HepG2 (cell line): ENCODE data around the gene ARMC5. TPM values are rescaled to one million over a fixed set of nuclear protein-coding genes. Genes with fewer than 3 reads are reported as not detected.

ENCODE experiments used
- CERS6 ChIP-seq: sonication (generic); formaldehyde crosslinking; IDR thresholded peaks from 2 replicates; pipeline ENCODE4 v1.5.0; 2020; ENCODE audit warnings: missing genetic modification reagents
- CSRNP2 ChIP-seq: sonication (generic); formaldehyde crosslinking; conservative IDR thresholded peaks from 2 replicates; pipeline ENCODE4 v1.8.0; 2022; ENCODE audit warnings: low read depth, missing genetic modification reagents
- GABPA ChIP-seq, 2 experiments: IDR thresholded peaks; 2 replicates each; pipeline ENCODE4 v1.6.1; 2011 to 2016; ENCODE audit warnings: low read depth in 2 of 2, low read length in 1 of 2, missing biosample characterization in 1 of 2, missing genetic modification characterization in 1 of 2
- HMG20A ChIP-seq: IDR thresholded peaks from 2 replicates; pipeline ENCODE4 v1.6.1; 2016; ENCODE audit warnings: borderline replicate concordance
- KAT8 ChIP-seq: IDR thresholded peaks from 2 replicates; pipeline ENCODE4 v1.6.1; 2016; ENCODE audit warnings: missing genetic modification reagents, missing compliant biosample characterization
- NR2F6 ChIP-seq, 2 experiments: IDR thresholded peaks; 2 replicates each; pipeline ENCODE4 v1.6.1; 2016; ENCODE audit warnings: antibody characterized with exemption in 1 of 2, mild to moderate bottlenecking in 1 of 2
- PAXIP1 ChIP-seq: sonication (generic); formaldehyde crosslinking; conservative IDR thresholded peaks from 2 replicates; pipeline ENCODE4 v1.4.0; 2020; ENCODE audit warnings: mild to moderate bottlenecking, missing genetic modification reagents, moderate library complexity
- PLRG1 ChIP-seq: fragments of 450-650 bp; conservative IDR thresholded peaks from 2 replicates; pipeline ENCODE4 v1.6.1; 2016
- RBFOX2 ChIP-seq: fragments of 200-400 bp; formaldehyde crosslinking; IDR thresholded peaks from 2 replicates; pipeline ENCODE4 v1.6.1; 2017; ENCODE audit warnings: low read depth, mild to moderate bottlenecking, low read length
- SMC3 ChIP-seq: IDR thresholded peaks from 2 replicates; pipeline ENCODE4 v1.6.1; 2011; ENCODE audit warnings: low read length, improper control_type of control experiment
- SOX13 ChIP-seq, 3 experiments: fragments of 450-650 bp in 1 of 3; sonication (generic) in 1 of 3; formaldehyde crosslinking in 1 of 3; IDR thresholded peaks in 2 of 3; conservative IDR thresholded peaks in 1 of 3; 2 replicates each; pipeline versions ENCODE4 v1.5.0 to v1.6.1; 2016 to 2020; ENCODE audit warnings: antibody characterized with exemption in 1 of 3, mild to moderate bottlenecking in 1 of 3, missing compliant biosample characterization in 1 of 3, missing genetic modification reagents in 1 of 3, moderate library complexity in 1 of 3
- ZBTB4 ChIP-seq: sonication (generic); formaldehyde crosslinking; IDR thresholded peaks from 2 replicates; pipeline ENCODE4 v1.4.0; 2020; ENCODE audit warnings: missing genetic modification reagents, mild to moderate bottlenecking, borderline replicate concordance
- ZNF232 ChIP-seq: sonication (generic); formaldehyde crosslinking; IDR thresholded peaks from 2 replicates; pipeline ENCODE4 v1.4.0; 2020; ENCODE audit warnings: missing genetic modification reagents, borderline replicate concordance
- ZNF362 ChIP-seq: sonication (generic); formaldehyde crosslinking; IDR thresholded peaks from 2 replicates; pipeline ENCODE4 v1.4.0; 2020; ENCODE audit warnings: missing genetic modification reagents, mild to moderate bottlenecking, borderline replicate concordance
- ZNF564 ChIP-seq: sonication (generic); formaldehyde crosslinking; IDR thresholded peaks from 2 replicates; pipeline ENCODE4 v1.8.1; 2023; ENCODE audit warnings: mild to moderate bottlenecking, missing genetic modification reagents
- ZNF644 ChIP-seq: IDR thresholded peaks from 2 replicates; pipeline ENCODE4 v1.6.1; 2016; ENCODE audit warnings: low read depth
- polyA plus RNA-seq, 8 experiments: library from polyadenylated mRNA; depleted of rRNA in 3 of 8; stranded (reverse) in 7 of 8; unstranded in 1 of 8; fragments of >200 nt; fragmentation: Illumina TruSeq in 4 of 8; extraction: Trizol in 4 of 8; gene quantifications; 2 replicates each; pipeline versions ENCODE4 v1.2.1 to v1.2.3, GENCODE V29; 2011 to 2016; ENCODE audit warnings: low read depth in 4 of 8, missing spikeins in 1 of 8, mixed read lengths in 1 of 8; ENCODE audit not compliant: insufficient read depth in 1 of 8
- total RNA-seq, 5 experiments: library from RNA; depleted of rRNA; stranded (reverse); fragments of >200 nt; fragmentation: Illumina TruSeq; extraction: Trizol; gene quantifications; 2 replicates each; pipeline ENCODE4 v1.2.3, GENCODE V29; 2016; ENCODE audit warnings: low read depth in 1 of 5

Gene ARMC5
- total and polyA plus RNA-seq, 2 of the 13 experiments (the other 11 are each of a cell fraction or from before 2014, with no cell fraction given): 10.8 to 22.3 TPM

GRCh38 chr16:31501226-31501965 is 42.1 kb downstream of the ARMC5 start (continued):
- TF ChIP-seq PAXIP1 (CRISPR knock-in tag): peak; percentile 67
- peak; percentile 34; the same call in 1 of the 2 replicates for TF ChIP-seq HMG20A (CRISPR knock-in tag)
- TF ChIP-seq ZBTB4 (CRISPR knock-in tag): no peak
- TF ChIP-seq CERS6: no peak
- no peak for TF ChIP-seq SOX13 (IDR thresholded peaks at IDR 0.05)
- peak in 1 of 2 experiments; percentile 34; a peak in 1 of 4 replicates for TF ChIP-seq SOX13 (CRISPR knock-in tag; conservative IDR thresholded peaks at IDR 0.05 in 1 of 2, IDR thresholded peaks at IDR 0.05 in 1 of 2)
- TF ChIP-seq ZNF564 (CRISPR knock-in tag): no peak
- TF ChIP-seq NR2F6 (IDR thresholded peaks at IDR 0.05): 0 out of 2 replicates have a peak, but pooled peaks have one; percentile 21
- peak; percentile 16; the same call in 1 of the 2 replicates for TF ChIP-seq NR2F6 (CRISPR knock-in tag; IDR thresholded peaks at IDR 0.05)
- TF ChIP-seq SMC3: 0 out of 2 replicates have a peak, but pooled peaks have one; percentile 2
- TF ChIP-seq CSRNP2 (CRISPR knock-in tag): no peak
- TF ChIP-seq PLRG1: no peak
- 0 out of 2 replicates have a peak, but pooled peaks have one; percentile 23 for TF ChIP-seq ZNF362 (CRISPR knock-in tag)
- no peak for TF ChIP-seq KAT8 (CRISPR knock-in tag)
- TF ChIP-seq ZNF232 (CRISPR knock-in tag): no peak
- no peak for TF ChIP-seq GABPA (IDR thresholded peaks at IDR 0.05; ENCODE audit: low read depth, low read length)
- TF ChIP-seq GABPA (CRISPR knock-in tag; IDR thresholded peaks at IDR 0.05; ENCODE audit: low read depth): 0 out of 2 replicates have a peak, but pooled peaks have one; percentile 9
- no peak for TF ChIP-seq RBFOX2
- TF ChIP-seq ZNF644 (CRISPR knock-in tag): no peak
